GM06990 (cell line): ENCODE data around the gene WDR17.

Source experiments
- DNase-seq: peaks from one replicate; pipeline ENCODE4 v3.0.0-alpha.2; 2011; ENCODE audit not compliant: insufficient read length; ENCODE audit errors: extremely low read depth
- H3K27me3 ChIP-seq: replicated peaks from 2 replicates; pipeline ENCODE4 v1.6.0; 2011; ENCODE audit warnings: low read length; ENCODE audit not compliant: control insufficient read depth, insufficient read depth
- H3K36me3 ChIP-seq: 2 replicates; pipeline ENCODE4 v1.5.1; 2011; ENCODE audit warnings: low read length; ENCODE audit not compliant: control insufficient read depth, insufficient read depth
- H3K4me3 ChIP-seq: replicated peaks from 2 replicates; pipeline ENCODE4 v1.5.1; 2011; ENCODE audit warnings: low read depth, mild to moderate bottlenecking, control low read depth, low read length
- TF ChIP-seq, protein P1 (sequence below): IDR thresholded peaks from 2 replicates; pipeline ENCODE4 v1.5.1; 2011; ENCODE audit warnings: low read length, control low read depth, mild to moderate bottlenecking, inconsistent platforms; ENCODE audit not compliant: insufficient read depth, poor library complexity, severe bottlenecking

Gene WDR17

DNA sequence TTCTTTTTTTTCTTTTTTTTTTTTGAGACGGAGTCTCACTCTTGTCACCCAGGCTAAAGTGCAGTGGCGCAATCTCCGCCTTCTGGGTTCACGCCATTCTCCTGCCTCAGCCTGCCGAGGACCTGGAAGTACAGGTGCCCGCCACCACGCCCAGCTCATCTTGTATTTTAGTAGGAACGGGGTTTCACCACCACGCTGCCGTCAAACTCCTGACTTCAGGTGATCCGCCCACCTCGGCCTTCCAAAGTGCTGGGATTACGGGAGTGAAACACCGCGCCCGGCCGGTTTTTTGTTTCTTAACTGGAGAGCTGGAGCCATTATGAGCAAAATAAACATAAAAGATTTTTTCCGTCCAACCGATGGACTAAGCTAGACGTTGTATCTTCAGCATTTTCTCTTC, 1.9 kb upstream of the WDR17 start:
- DNase-seq = no peak
- TF ChIP-seq, protein P1, sequence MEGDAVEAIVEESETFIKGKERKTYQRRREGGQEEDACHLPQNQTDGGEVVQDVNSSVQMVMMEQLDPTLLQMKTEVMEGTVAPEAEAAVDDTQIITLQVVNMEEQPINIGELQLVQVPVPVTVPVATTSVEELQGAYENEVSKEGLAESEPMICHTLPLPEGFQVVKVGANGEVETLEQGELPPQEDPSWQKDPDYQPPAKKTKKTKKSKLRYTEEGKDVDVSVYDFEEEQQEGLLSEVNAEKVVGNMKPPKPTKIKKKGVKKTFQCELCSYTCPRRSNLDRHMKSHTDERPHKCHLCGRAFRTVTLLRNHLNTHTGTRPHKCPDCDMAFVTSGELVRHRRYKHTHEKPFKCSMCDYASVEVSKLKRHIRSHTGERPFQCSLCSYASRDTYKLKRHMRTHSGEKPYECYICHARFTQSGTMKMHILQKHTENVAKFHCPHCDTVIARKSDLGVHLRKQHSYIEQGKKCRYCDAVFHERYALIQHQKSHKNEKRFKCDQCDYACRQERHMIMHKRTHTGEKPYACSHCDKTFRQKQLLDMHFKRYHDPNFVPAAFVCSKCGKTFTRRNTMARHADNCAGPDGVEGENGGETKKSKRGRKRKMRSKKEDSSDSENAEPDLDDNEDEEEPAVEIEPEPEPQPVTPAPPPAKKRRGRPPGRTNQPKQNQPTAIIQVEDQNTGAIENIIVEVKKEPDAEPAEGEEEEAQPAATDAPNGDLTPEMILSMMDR = no peak
- Histone ChIP-seq H3K27me3 (no peaks in the 10 kb centered on the region), H3K4me3 (no peak overlapping the region), H3K36me3 (no peaks in the 10 kb centered on the region)

GRCh38 chr4:176064539-176064938, 1.1 kb upstream of the WDR17 start:
- H3K27me3 ChIP-seq = no peaks in the 10 kb centered on the region
- no peak overlapping the region for H3K4me3 ChIP-seq
- TF ChIP-seq, protein P1 = no peak
- no peak for DNase-seq
- no peaks in the 10 kb centered on the region for H3K36me3 ChIP-seq

GRCh38 chr4:176066757-176067156, 1.1 kb downstream of the WDR17 start:
- H3K27me3 ChIP-seq = no peaks in the 10 kb centered on the region
- no peak overlapping the region for H3K4me3 ChIP-seq
- H3K36me3 ChIP-seq = no peaks in the 10 kb centered on the region
- TF ChIP-seq, protein P1 = no peak
- DNase-seq = no peak

GRCh38 chr4:176077561-176077960, 11.9 kb downstream of the WDR17 start:
- Histone ChIP-seq H3K36me3 (no peaks in the 10 kb centered on the region), H3K4me3 (no peak overlapping the region), H3K27me3 (no peaks in the 10 kb centered on the region)
- TF ChIP-seq, protein P1 = no peak
- DNase-seq = no peak

GRCh38 chr4:176084769-176085168, 19.1 kb downstream of the WDR17 start:
- Histone ChIP-seq H3K36me3 (no peaks in the 10 kb centered on the region), H3K27me3 (no peaks in the 10 kb centered on the region), H3K4me3 (no peak overlapping the region)
- no peak for DNase-seq
- TF ChIP-seq, protein P1 = no peak

GRCh38 chr4:176090115-176090514, 24.5 kb downstream of the WDR17 start:
- no peak overlapping the region for H3K4me3 ChIP-seq

More at GRCh38 chr4:176090115-176090514, 24.5 kb downstream of the WDR17 start:
- no peaks in the 10 kb centered on the region for H3K36me3 ChIP-seq
- no peak for DNase-seq
- TF ChIP-seq, protein P1 = no peak
- no peaks in the 10 kb centered on the region for H3K27me3 ChIP-seq
